BLaER1 (cell line): ENCODE results near the gene APOL6.
"Not testable (repeated sequence)": the region's sequence is repeated elsewhere in the genome, so short reads cannot be mapped to it uniquely, and the experiment has no call there.

Experiments
- H3K27ac ChIP-seq: shearing (Covaris generic); formaldehyde crosslinking; 2 replicates; pipeline ENCODE4 v1.8.1; 2022
- H3K27me3 ChIP-seq: shearing (Covaris generic); formaldehyde crosslinking; 2 replicates; pipeline ENCODE4 v1.8.1; 2022
- H3K36me3 ChIP-seq: shearing (Covaris generic); formaldehyde crosslinking; 2 replicates; pipeline ENCODE4 v1.8.1; 2022
- H3K4me1 ChIP-seq: shearing (Covaris generic); formaldehyde crosslinking; 2 replicates; pipeline ENCODE4 v1.8.1; 2022
- H3K4me2 ChIP-seq: shearing (Covaris generic); formaldehyde crosslinking; 2 replicates; pipeline ENCODE4 v1.8.1; 2022
- H3K4me3 ChIP-seq: shearing (Covaris generic); formaldehyde crosslinking; 2 replicates; pipeline ENCODE4 v1.8.1; 2022
- H3K9ac ChIP-seq: shearing (Covaris generic); formaldehyde crosslinking; 2 replicates; pipeline ENCODE4 v1.8.1; 2022
- H3K9me3 ChIP-seq: shearing (Covaris generic); formaldehyde crosslinking; 2 replicates; pipeline ENCODE4 v1.8.1; 2022
- H4K20me1 ChIP-seq: shearing (Covaris generic); formaldehyde crosslinking; 2 replicates; pipeline ENCODE4 v1.8.1; 2022
- Cebpa-rat ChIP-seq: shearing (Covaris generic); IDR thresholded peaks from 2 replicates; pipeline ENCODE4 v1.8.1; 2022

Gene APOL6

DNA sequence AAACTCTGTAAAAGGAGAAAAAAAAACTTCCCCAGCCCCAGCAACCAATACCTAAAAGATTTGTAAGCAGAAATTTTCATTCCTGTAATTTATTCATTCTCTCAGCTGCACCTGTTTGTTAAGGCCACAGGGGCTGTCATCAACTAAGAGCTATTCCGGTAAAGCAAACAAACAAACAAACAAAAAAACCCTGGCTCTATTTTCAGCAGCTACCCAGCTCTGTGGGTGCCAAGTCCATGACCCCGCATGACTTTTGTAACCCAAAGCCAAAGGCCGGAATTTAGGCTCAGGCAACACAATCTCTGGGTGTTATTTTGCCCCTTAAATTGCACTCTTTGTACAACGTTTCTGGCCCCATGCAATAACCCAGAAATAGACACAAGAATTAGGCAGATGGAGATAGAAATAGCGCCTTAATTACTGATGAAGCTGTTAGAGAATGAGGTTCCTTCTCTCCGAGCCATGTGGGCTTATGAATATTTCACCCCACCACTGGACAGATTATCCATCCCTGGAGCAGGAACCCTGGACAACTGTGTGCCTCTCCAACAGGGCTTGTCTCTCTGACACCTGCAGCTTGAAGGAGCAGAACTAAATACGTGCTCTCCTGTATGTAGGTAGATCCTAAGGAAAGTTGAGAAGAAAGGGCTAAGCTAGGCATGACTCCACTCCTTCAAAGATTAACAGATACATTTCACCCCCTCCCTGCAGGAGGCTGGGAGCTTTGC lies 29.4 kb downstream of the APOL6 start:
- Histone ChIP-seq H3K27ac (no peak overlapping the region), H3K27me3 (no peaks in the 10 kb centered on the region), H3K9ac (no peak overlapping the region), H3K4me2 (no peak overlapping the region), H3K4me3 (no peak overlapping the region), H3K4me1 (no peaks in the 10 kb centered on the region), H3K36me3 (peaks cover 4% of the 10 kb centered on the region; the same call in 1 of the 2 replicates), H4K20me1 (no peaks in the 10 kb centered on the region), H3K9me3 (peaks cover 42% of the 10 kb centered on the region)
- TF ChIP-seq Cebpa-rat, result no peak

DNA sequence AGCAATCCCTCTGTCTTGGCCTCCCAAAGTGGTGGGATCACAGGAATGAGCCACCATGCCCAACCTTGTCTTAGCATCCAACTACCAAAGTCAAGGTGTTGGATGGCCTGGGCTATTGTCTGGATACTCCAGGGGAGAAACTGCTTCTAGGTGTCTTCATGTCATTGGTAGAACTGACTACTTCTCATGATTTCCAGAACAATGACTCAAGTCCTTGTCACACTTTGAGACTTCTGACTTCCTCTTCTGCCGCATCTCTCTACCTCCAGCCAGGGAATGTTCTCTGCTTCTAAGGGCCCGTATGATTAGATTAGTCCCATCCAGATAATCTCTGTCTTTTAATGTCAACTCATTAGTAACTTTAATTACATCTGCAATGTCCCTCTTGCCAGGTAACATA lies 30.6 kb downstream of the APOL6 start:
- Histone ChIP-seq H3K27ac (no peak overlapping the region), H3K9me3 (peaks cover 37% of the 10 kb centered on the region), H4K20me1 (no peaks in the 10 kb centered on the region), H3K4me3 (no peak overlapping the region), H3K27me3 (no peaks in the 10 kb centered on the region), H3K4me1 (no peaks in the 10 kb centered on the region), H3K36me3 (peaks cover 4% of the 10 kb centered on the region; the same call in 1 of the 2 replicates), H3K4me2 (no peak overlapping the region), H3K9ac (no peak overlapping the region)
- no peak for TF ChIP-seq Cebpa-rat

DNA sequence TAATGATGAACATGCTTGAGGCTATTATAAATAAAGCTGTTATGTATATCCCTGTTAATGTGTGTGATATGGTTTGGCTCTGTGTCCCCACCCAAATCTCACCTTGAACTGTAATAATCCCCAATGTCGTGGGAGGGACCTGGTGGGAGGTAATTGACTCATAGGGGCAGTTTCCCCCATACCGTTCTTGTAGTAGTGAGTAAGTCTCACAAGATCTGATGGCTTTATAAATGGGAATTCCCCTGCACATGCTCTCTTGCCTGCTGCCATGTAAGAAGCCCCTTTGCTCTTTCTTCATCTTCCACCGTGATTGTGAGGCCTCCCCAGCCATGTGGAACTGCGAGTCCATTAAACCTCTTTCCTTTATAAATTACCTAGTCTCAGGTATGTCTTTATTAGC lies 31.2 kb downstream of the APOL6 start:
- not testable (repeated sequence) for H4K20me1 ChIP-seq, H3K36me3 ChIP-seq, H3K4me3 ChIP-seq, H3K27me3 ChIP-seq, H3K9ac ChIP-seq, H3K27ac ChIP-seq, H3K4me2 ChIP-seq, H3K4me1 ChIP-seq
- H3K9me3 ChIP-seq, result peaks cover 37% of the 10 kb centered on the region

DNA sequence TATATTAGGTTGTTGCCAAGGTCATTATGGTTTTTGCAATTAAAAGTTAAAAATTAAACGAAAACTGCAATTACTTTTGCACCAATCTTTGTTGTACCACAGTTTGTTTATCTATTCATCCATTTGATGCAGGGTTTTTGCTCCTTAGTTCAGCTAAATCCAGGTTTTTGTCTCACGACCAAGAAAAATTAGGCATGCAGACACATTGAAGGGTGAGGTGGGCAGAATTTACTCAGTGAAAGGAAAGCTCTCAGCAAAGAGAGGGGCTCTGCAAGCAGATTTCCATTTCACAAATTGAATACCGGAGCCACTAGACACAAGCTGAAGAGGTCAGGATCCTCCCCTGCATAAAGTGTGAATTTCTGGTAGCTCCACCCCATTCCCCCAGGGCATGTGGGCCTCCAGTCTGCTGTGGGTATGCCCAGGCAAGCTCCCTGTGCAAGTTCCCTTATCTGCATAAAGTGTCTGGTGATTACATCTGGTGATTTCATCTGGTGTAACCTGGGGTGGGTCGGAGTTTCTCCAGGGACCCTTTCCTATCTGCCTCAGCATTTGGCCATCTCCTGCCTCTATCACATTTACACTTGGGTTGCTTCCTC lies 33.3 kb downstream of the APOL6 start:
- TF ChIP-seq Cebpa-rat, result no peak
- no peak overlapping the region for H3K9ac ChIP-seq
- H3K4me1 ChIP-seq, result no peaks in the 10 kb centered on the region
- H3K4me2 ChIP-seq, result no peak overlapping the region
- no peak overlapping the region for H3K27ac ChIP-seq
- H3K36me3 ChIP-seq, result peaks cover 4% of the 10 kb centered on the region; the same call in 1 of the 2 replicates
- no peaks in the 10 kb centered on the region for H3K27me3 ChIP-seq
- 0 out of 2 replicates have a peak overlapping the region, but pooled peaks have one; percentile 6 for H3K4me3 ChIP-seq
- no peaks in the 10 kb centered on the region for H4K20me1 ChIP-seq
- H3K9me3 ChIP-seq, result peaks cover 19% of the 10 kb centered on the region

DNA sequence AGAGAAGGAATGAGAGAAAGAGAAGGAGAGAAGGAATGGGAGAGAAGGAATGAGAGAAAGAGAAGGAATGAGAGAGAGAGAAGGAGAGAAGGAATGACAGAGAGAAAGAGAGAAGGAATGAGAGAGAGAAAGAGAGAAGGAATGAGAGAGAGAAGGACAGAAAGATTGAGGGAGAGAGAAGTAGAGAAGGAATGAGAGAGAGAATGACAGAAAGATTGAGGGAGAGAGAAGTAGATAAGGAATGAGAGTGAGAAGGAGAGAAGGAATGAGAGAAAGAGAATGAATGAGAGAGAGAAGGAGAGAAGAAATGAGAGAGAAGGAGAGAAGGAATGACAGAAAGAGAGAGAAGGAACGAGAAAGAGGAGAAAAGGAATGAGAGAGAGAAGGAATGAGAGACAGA lies 35.3 kb downstream of the APOL6 start:
- no peak for TF ChIP-seq Cebpa-rat
- H3K36me3 ChIP-seq, result peaks cover 4% of the 10 kb centered on the region; the same call in 1 of the 2 replicates

DNA sequence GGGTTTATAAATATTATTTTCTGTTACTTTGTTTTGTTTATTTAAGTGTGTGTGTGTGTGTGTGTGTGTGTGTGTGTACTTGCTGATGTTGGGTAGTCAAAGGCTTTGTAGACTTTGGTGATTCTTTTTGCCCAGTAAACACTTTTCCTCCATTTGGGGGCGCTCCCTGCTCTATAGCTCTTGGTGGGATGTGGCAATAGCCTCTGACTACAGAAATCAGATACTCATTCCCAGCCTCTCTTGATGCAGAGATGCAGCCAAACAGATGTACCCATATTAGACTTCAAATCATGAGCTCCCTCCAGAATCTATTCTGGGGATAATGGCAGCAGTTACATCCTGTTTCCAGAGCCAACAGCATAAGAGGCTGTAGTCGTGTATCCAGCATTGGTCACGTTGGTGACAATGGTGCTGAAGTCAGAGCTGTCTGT lies 36.0 kb downstream of the APOL6 start:
- Histone ChIP-seq H3K4me1 (no peaks in the 10 kb centered on the region), H3K4me2 (no peak overlapping the region), H3K36me3 (peaks cover 4% of the 10 kb centered on the region; the same call in 1 of the 2 replicates), H3K9me3 (peaks cover 19% of the 10 kb centered on the region), H4K20me1 (no peaks in the 10 kb centered on the region), H3K27ac (no peak overlapping the region), H3K4me3 (no peak overlapping the region), H3K27me3 (no peaks in the 10 kb centered on the region), H3K9ac (no peak overlapping the region)
- TF ChIP-seq Cebpa-rat, result no peak

More for the DNA sequence above, 35.3 kb downstream of the APOL6 start:
- Histone ChIP-seq H3K4me3 (no peak overlapping the region), H3K4me1 (no peaks in the 10 kb centered on the region), H4K20me1 (no peaks in the 10 kb centered on the region), H3K4me2 (no peak overlapping the region), H3K27me3 (no peaks in the 10 kb centered on the region), H3K27ac (no peak overlapping the region), H3K9me3 (peaks cover 19% of the 10 kb centered on the region), H3K9ac (no peak overlapping the region)

DNA sequence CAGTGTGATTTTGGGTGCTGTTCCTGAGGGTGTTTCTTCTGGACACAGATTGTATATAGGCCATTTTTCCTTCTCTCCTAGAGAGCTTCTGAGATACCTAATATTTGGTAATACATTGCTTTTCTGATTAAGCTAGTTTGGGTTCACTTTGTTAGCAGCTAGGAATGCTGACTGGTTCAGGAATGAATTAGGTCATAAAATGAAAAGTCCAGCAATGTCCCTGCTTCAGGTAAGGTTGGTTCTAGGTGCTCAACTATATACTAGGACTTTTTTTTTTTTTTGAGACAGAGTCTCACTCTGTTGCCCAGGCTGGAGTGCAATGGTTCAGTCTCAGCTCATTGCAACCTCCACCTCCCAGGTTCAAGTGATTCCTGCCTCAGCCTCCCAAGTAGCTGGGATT lies 36.5 kb downstream of the APOL6 start:
- Histone ChIP-seq H3K4me1 (peaks cover 3% of the 10 kb centered on the region; the same call in 1 of the 2 replicates), H3K36me3 (peaks cover 4% of the 10 kb centered on the region; the same call in 1 of the 2 replicates), H3K9ac (no peak overlapping the region), H3K4me2 (no peak overlapping the region), H3K4me3 (no peak overlapping the region), H3K27ac (no peak overlapping the region), H3K9me3 (peaks cover 19% of the 10 kb centered on the region), H4K20me1 (no peaks in the 10 kb centered on the region), H3K27me3 (no peaks in the 10 kb centered on the region)
- no peak for TF ChIP-seq Cebpa-rat

DNA sequence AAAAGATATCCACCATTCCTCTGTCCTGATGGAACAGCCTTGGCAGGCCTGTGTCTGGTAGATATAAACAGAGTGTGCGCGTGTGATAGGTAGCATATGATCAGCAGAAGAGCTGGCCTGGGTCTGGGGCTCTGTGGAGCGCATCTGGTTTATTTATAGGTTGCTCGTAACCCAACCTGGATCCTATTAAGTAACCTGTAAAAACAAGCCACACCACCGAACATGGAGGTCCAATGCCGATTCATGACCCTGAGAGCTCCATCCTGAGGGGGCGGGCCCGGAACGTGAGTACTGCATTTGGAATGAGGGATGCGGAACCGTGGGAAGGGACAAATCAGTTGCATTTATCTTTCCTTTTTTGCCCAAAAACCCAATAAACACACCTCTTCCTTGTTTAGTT lies 37.5 kb downstream of the APOL6 start:
- no peak for TF ChIP-seq Cebpa-rat
- Histone ChIP-seq H3K36me3 (peaks cover 4% of the 10 kb centered on the region; the same call in 1 of the 2 replicates), H4K20me1 (no peaks in the 10 kb centered on the region), H3K4me3 (no peak overlapping the region), H3K27ac (no peak overlapping the region), H3K4me2 (no peak overlapping the region), H3K4me1 (peaks cover 13% of the 10 kb centered on the region), H3K27me3 (no peaks in the 10 kb centered on the region), H3K9me3 (peaks cover 19% of the 10 kb centered on the region), H3K9ac (no peak overlapping the region)

DNA sequence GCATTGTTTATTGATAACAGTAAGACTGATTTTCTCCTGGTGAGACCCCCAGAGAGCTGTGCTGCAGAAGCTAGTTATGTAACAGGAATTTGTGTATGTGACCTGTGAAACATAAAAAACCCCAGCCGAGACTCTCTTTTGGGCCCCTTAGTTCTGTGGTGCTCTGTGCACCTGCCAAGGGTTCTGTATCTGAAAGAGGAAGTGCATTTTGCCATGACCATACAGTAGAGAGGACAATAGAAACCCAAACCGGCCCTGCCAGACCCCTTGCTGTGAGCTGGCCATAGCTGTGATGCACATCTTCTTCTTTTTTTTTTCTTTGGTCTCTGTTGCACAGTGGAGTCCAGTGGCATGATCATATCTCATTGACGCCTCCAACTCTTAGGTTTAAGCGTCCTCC lies 38.1 kb downstream of the APOL6 start:
- H3K27me3 ChIP-seq, result no peaks in the 10 kb centered on the region
- TF ChIP-seq Cebpa-rat, result no peak
- no peak overlapping the region for H3K27ac ChIP-seq
- peaks cover 16% of the 10 kb centered on the region for H3K4me1 ChIP-seq
- H3K9me3 ChIP-seq, result peaks cover 14% of the 10 kb centered on the region
- no peak overlapping the region for H3K9ac ChIP-seq
- H3K36me3 ChIP-seq, result peaks cover 4% of the 10 kb centered on the region; the same call in 1 of the 2 replicates
- H3K4me3 ChIP-seq, result no peak overlapping the region
- H3K4me2 ChIP-seq, result no peak overlapping the region
- no peaks in the 10 kb centered on the region for H4K20me1 ChIP-seq

DNA sequence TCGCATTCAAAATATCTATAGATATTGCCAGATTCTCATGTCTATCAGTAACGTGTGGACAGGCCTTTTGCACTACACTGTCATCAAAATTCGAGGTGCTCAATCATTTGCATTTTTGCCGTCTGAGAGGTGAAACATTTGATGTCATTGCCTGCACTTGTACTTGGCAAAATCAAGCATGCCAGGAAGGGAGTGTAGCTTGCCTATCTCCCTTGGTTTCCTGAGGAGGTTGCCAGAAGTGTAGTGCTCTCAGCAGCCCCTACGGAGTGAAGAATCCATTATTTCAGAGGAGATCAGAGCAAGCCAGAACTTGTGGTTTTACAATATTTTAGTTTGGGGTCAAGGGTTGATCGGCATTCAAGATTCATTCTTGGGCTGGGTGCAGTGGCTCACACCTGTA lies 39.2 kb downstream of the APOL6 start:
- TF ChIP-seq Cebpa-rat, result no peak
- no peak overlapping the region for H3K9ac ChIP-seq
- peaks cover 2% of the 10 kb centered on the region for H3K9me3 ChIP-seq
- no peaks in the 10 kb centered on the region for H3K36me3 ChIP-seq
- H3K4me1 ChIP-seq, result peaks cover 16% of the 10 kb centered on the region
- H3K27ac ChIP-seq, result no peak overlapping the region
- H3K27me3 ChIP-seq, result no peaks in the 10 kb centered on the region
- no peak overlapping the region for H3K4me3 ChIP-seq
- no peaks in the 10 kb centered on the region for H4K20me1 ChIP-seq
- no peak overlapping the region for H3K4me2 ChIP-seq
